DMS 273 (cell line): ENCODE results near the gene DDX49.
"Not testable (repeated sequence)": the region's sequence is repeated elsewhere in the genome, so short reads cannot be mapped to it uniquely, and the experiment has no call there.

ENCODE experiments used
- DNase-seq: peaks from one replicate; lab custom pipeline; 2025; ENCODE audit not compliant: unreplicated experiment; lab: John Stamatoyannopoulos, UW

Gene DDX49

DNA sequence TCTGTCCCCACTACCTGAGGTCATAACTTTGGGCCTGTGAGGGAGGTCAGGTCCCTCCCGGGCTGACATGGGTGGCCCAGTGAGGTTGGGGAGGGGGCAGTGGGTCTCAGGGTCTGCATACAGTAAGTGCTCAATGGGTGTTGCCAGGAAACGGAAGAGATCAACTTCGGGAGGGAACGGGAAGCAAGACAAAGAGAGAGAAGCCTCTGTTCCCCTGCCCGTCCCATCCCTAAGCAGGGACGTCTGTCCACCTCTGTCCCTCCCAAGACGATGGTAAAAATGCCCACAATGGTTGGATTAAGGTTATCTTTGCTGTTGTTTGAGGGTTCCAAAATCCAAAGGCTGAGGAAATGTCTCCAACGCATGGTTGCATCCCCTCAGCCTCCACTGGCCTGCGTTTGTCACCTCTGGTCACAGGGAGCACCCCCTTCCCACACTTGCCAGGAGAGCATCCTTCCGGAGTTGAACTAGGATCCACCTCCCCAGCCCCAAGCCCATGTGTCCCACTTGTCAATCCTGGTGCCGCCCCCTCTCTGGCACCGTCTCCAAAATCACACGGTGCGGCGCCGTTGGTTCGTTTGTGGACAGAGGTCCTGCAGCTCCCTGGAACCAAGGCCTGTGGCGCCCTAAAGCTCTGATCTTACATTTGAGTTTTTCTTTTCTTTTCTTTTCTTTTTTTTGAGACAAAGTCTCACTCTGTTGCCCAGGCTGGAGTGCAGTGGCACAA is 22.3 kb downstream of the DDX49 start:
- DNase-seq = no peak

DNA sequence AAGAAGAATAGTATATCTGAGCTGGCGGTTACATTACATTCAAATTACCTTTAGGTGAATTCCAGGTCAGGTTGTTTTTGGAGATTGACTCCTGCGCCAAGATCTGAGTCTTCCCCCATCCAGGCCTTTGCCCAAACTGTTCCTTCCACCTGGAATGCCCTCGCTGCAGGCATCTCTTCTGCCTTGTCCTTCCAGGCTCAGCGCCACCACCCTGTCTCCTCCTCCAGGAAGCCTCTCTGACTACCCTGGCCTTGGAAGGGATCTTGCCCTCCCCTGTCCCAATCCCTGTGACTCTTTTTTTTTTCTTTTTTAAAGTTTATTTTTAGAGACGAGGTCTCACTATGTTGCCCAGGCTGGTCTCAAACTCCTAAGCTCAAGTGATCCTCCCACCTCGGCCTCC is 23.2 kb downstream of the DDX49 start:
- no peak for DNase-seq

DNA sequence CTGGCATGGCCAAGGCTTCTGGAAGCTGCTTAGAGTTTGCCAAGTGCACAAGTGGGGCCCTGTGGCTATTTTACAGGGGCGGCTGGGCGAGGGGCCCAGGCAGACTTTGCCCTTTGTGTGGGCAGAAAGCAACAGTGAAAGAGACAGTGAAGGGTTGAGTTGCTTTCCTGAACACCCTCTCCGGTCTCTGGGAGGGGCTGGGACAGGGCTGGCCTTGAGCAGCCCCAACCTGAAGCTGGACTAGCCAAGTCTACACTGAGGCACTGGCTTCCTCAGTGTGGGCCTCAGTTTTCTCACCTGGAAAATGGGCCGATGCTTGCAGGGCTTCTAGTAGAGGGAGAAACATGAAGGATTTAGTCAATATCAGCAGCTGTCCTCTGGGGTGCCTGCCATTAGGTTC is 23.9 kb downstream of the DDX49 start:
- DNase-seq = no peak

DNA sequence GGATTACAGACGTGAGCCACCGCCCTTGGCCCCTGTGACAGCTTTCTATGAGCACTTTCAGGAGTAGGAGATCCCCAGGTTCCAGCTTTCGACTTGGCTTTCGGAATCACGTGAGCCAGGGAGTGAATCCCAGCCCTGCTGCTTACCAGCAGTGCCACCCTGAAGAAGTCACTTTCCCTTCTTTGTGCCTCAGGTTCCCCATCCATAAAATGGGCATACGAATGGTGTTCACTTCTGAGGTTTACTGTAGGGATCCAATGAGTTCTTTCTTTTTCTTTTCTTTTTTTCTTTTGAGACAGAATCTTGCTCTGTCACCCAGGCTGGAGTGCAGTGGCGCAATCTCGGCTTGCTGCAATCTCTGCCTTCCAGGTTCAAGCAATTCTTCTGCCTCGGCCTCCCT is 25.8 kb downstream of the DDX49 start:
- no peak for DNase-seq

DNA sequence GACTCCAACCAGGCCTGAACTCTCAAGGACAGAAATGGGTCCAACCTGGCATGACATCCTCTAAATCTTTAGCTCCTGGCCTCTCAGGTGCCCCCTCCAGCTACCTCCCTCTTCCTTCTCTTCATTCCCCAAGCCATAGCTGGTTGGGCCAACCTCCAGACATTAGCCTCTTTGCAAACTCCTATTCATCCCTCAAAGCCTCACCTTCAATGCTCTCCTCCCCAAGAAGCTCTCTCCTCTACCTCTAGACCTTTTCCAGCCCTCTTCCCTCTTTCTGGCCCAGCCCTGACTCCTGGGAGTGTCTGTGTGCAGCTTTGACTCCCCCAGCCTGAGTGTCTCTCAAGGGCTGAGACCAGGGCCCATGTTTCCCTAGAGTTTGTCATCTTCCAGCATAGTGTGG is 26.8 kb downstream of the DDX49 start:
- DNase-seq = no peak

DNA sequence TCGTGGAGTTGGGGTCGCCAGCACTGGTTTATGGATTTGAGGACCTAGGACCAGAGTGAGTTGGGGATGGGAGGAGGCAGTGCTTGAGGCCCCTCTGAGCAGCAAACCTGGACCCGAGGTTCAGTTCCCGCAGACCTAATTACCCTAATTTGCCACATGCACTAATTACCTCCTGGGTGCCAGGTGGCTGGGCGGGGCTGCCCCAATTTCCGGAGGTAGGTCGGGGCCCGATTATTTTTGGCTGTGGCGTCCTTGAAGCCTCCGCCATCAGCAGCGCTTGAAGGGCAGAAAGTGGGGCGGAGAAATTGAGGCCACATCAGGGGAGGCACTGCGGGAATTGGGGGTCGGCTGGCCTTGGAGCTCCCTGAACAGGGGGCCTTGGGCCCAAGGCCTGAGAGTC is 27.4 kb downstream of the DDX49 start:
- DNase-seq = peak; percentile 55

DNA sequence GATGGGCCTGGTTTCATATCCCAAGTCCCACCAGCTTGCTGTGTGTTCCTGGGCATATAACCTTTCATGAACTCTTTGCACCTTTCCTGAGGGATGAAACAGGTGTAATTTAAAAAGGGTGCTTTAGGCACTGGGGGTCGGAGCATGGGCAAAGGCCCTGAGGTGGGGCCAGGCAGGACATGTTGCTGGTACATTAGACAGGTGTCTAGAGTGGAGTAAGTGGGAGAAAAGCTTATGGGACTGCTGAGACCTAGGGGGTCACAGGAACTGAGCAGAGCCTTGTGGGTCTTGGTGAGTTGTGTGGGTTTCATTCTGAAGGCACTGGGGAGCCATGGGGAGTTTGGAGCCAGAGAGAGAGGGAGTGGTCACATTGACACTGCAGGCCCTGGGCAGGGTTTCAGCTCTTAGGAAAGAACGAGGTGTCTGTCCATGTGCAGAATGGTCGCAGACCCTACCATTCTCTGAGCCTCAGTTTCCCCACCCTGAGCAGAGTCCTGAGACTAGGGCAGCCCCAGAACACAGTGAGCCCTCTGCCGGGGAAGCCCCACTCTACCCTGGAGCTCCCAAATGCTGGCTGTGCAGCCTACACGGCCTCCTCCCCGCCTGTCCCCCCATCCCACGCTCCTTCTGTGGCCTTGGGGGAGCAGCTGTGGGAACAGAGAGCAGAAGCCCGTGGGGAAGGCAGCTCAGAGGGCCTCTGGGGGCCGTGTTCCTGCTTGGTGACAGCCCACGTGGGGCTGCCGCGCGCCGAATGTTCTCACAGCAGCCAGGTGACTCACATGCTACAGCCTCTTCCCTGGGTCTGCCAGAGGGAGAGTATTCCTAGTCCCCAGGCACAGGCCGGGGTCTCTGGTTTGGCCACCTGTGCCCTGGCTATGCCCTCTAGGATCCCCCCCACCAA is 28.8 kb downstream of the DDX49 start:
- no peak for DNase-seq

DNA sequence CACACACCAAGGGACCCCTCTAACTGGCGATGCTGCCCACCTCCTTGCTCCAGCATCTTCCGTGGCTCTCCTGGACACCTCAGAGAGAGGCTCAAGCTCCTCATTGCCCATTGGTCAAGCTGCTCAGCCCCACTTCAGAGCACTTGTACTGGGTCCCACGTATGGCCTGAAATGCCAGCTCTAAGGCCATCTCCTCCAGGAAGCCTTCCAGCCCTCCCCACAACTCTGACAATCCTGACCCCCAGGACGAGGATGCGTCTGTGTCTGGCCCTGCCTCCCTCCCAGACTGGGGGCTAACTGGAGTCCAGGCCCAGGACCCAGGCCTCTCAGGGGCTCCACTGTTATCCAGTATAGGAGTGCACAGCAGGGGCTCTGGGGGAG is 29.5 kb downstream of the DDX49 start:
- no peak for DNase-seq

DNA sequence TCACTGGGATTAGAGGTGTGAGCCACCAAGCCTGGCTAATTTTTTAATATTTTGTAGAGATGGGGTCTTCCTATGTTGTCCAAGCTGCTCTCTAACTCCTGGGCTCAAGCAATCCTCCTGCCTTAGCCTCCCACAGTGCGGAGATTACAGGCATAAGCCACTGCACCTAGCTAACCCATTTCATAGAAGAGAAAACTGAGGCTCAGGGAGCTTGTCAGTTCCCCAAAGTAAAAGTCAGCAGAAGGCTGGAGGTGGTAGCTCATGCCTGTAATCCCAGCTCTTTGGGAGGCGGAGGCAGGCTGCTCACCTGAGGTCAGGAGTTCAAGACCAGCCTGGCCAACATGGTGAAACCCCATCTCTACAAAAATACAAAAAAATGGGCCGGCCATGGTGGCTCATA is 30.3 kb downstream of the DDX49 start:
- no peak for DNase-seq

DNA sequence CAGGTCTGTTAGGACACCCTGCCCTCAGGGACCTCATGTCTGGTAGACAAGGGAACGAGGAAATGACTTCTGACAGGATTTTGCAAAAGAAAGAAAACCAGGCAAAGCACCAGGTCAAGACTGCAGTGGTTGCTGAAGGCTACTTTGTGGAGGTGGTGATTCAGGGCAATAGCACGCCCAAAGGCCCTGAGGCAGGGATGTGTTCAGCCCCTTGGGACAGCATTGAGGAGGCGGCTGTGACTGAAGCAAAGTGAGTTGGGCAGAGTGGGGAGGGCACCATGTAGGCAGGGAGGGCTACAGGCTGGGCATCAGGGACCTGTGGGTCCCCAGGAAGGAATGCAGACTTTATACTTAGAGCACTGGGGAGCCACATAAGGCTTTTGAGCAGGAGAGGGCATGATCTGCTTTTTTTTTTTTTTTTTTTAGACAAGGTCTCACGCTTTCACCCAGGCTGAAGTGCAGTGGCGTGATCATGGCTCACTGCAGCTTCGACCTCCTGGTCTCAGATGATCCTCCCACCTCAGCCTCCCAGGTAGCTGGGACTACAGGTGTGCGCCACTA is 32.3 kb downstream of the DDX49 start:
- no peak for DNase-seq

DNA sequence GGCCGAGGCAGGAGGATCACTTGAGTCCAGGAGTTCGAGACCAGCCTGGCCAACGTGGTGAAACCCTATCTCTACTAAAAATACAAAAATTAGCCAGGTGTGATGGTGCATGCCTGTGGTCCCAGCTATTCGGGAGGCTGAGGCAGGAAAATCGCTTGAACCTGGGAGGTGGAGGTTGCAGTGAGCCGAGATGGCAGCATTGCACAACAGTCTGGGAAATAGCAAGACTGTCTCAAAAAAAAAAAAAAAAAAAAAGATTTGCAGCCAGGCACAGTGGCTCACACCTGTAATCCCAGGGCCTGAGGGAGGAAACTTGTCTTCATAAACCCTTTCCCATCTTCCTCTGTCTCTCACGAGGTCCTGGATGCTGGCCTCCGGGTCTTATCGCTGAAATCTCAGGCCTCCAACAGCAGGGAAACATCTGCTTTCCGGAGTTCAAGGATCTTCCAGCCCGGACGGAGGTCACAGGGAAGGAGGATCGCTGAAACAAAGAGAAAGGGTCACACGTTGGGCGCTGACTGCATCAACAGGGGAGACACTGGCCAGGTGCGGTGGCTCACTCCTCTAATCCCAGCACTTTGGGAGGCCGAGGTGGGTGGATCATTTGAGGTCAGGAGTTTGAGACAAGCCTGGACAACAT is 33.0 kb downstream of the DDX49 start:
- not testable (repeated sequence) for DNase-seq

DNA sequence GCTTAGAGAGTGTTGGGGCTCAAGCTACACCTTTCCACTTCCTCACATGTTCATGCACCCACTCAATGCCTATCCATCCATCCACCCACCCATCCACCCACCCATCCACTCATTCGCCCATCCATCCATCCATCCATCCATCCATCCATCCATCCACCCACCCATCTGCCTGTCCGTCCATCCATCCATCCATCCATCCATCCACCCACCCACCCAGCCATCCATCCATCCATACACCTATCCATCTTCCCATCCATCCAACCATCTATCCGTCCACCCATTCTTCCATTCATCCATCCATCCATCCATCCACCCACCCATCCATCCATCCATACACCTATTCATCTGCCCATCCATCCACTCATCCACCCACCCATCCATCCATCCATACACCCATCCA is 34.6 kb downstream of the DDX49 start:
- DNase-seq = no peak

DNA sequence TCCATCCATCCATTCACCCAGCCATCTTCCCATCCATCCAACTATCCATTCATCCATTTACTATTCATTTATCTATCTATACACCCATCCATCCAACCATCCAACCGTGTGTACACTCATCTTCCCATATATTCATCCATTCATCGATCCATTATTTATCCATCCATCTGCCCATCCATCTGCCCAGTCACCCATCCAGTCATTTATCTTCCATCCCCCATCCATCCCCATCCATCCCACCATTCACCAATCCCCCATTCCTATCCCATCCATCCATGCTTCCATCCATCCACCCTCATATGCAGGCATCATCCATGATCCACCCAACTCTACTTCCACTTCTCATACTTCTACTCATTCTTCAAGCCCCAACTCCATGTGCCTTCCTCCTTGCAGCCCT is 35.5 kb downstream of the DDX49 start:
- DNase-seq = no peak

DNA sequence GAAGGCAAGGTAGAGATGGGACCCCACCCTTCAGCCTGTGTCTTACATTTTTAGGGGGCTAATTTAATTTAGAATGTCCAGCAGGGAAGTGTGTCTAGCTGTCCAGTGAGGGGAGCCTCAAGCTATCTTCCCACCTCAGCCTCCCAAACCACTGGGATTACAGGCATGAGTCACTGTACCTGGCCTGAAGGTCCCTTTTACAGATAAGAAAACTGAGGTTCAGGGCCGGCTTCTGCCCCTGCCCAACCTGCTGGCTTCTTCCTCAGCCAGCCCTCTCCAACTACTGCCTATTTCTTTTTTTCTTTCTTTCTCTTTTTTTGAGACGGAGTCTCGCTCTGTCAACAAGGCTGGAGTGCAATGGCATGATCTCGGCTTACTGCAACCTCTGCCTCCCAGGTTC is 40.9 kb downstream of the DDX49 start:
- no peak for DNase-seq

DNA sequence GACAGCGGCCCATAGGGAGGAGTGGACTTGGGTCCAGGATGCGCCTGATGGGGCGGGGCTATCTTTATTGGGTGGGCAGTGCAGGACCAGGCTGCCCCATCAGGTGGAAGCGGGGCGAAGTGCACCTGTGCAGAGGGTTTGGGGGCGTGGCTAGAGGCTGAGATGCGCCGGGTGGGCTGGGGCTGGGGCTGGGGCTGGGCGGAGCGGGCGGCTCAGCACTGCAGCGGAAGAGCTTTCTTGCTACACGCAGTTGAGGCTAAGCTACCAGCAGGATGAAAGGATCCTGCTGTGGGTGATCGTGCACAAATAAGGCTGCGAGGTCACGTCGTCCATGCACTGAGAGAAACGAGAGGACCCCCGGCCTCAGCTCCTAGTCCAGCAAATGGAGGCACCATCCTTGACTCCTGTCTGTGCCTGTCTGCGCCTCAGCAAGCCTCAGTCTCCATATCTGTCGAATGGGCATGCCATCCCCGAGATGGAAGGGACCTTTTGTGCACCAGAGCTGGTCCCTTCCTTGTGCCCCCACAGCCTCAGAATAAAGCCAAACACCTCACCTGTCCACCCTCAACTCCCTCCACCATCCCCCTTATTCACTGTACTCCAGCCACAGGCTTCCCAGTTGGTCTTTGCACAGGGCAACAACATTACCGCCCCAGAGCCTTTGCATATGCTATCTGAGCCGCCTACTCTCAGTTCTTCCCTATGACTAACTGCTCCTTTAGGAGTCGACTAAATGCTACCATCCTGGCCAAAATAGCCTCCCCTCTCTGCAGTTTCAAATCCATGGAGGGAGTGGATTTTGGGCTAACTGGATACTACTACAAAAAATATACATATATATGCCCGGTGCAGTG is 42.5 kb downstream of the DDX49 start:
- no peak for DNase-seq

DNA sequence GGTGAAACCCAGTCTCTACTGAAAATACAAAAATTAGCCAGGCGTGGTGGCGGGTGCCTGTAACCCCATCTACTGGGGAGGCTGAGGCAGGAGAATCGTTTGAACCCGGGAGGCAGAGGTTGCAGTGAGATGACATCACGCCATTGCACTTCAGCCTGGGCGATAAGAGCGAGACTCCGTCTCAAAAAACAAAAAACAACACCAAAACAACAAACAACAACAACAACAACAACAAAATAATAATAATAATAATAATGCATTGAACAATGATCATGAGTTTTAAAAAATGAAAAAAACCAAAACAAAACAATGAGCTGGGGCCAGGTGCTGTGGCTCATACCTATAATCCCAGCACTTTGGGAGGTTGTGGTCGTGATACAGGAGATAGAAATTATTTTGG is 44.6 kb downstream of the DDX49 start:
- DNase-seq = no peak

DNA sequence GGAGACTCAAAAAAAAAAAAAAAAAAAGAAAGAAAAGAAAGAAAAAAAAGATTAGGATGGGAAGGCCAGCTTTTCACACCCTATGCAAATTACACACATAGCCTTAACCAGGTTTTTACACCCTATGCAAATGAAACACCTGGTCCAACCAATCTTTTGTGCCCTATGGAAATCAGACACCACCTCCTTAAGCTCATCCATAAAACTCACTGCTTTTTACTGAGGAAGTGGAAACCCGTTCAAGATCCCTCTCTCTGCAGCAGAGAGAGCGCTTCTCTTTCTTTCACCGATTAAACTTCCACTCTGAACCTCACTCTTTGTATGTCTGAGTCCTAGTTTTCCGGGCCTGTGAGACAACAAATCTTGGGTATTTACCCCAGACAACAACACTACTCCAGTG is 46.8 kb downstream of the DDX49 start:
- no peak for DNase-seq

DNA sequence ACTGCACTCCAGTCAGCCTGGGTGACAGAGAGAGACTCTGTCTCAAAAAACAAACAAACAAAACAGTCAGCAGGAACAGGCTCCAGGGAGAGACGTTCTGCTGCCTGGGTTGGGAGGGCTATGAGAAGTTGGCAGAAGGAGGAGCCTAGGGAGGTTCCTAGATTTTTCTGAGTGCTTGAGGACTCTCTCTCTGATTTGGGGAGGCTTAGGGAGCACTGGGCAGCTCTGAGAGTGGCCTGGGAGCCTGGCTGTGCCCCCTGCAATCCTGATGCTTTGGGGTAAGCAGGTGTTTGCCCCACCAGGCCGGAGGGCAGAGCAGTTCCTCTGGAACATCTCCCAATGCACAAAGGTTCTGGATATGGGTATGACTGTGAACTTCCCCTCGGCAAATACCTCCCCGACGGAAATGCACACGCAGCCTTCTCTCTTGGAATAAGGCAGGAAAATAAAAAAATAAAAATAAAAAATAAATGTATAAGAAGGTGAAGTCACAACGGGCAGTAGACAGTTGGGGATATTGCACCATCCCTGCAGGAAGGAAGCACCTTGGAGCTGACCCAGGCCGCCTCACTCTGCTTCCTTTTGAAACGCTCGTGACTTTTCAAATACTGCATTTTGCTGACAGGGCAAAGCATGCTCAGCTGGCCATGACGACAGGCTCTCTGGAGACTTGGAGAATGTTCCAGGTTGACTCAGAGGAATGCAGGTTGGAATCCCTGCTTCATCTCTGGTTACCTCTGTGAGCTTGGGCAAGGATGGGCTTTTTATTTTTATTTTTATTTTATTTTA is 48.0 kb downstream of the DDX49 start:
- DNase-seq = no peak

DNA sequence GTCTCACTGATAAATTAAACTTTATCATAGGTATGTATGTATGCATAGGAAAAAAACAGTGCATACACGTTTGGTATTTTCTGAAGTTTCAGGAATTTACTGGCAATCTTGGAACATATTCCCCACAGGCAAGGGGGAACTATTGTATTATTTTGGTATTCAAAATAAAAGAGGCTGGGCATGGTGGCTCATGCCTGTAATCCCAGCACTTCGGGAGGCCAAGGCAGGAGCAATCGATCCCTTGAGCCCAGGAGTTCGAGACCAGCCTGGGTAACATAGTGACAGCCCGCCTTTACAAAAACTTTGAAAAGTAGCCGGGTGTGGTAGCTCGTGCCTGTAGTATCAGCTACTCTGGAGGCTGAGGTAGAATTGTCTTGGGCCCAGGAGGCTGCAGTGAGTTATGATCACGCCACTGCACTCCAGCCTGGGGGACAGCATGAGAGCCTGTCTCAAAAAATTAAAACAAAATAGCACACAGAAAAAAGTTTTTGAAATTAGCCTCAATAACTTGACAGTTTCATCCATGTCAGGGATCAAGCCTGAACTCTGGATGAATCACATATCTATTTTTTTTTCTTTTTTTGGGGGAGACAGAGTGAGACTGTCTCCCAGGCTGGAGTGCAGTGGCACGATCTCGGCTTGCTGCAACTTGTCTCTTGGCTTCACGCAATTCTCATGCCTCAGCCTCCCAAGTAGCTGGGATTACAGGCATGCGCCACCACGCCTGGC is 50.6 kb downstream of the DDX49 start:
- DNase-seq = no peak
